Stimulated activated CD8-positive, alpha-beta memory T cell treated with anti-CD3 and anti-CD28 coated beads, Interleukin-2, amount 100 ng/mL, for 48 hours (primary cell): ENCODE measurements around the gene BSND.

Experiments
- DNase-seq, 2 donors: peaks; one replicate each; pipeline ENCODE4 v3.0.0-alpha.2; 2020; ENCODE audit warnings: low read depth in 2 of 2

BSND gene

GRCh38 chr1:54975356-54976108, 23.2 kb upstream of the BSND start:
- no peak for DNase-seq

GRCh38 chr1:54976747-54977146, 22.0 kb upstream of the BSND start:
- DNase-seq: no peak

GRCh38 chr1:54977533-54978297, 21.0 kb upstream of the BSND start:
- DNase-seq: no peak

GRCh38 chr1:54978528-54979326, 20.0 kb upstream of the BSND start:
- no peak for DNase-seq

- no peak for DNase-seq
Measured at GRCh38 chr1:54979327-54979891, 19.3 kb upstream of the BSND start.

- DNase-seq: no peak
Measured at GRCh38 chr1:54980046-54980527, 18.6 kb upstream of the BSND start.

GRCh38 chr1:54980528-54981241, 18.0 kb upstream of the BSND start, which contains the start of gene TMEM61:
TMEM61 (plus strand) TSS chr1:54980628; CDS start chr1:54981066, 438 bp downstream.
- DNase-seq: no peak

GRCh38 chr1:54981466-54981865, 17.3 kb upstream of the BSND start:
- DNase-seq: no peak

- no peak for DNase-seq
Measured at GRCh38 chr1:54982739-54983138, 16.0 kb upstream of the BSND start.

- DNase-seq: no peak
Measured at GRCh38 chr1:54984131-54984842, 14.4 kb upstream of the BSND start.

- no peak for DNase-seq
Measured at GRCh38 chr1:54985556-54985955, 13.2 kb upstream of the BSND start.

- DNase-seq: no peak
Measured at GRCh38 chr1:54986025-54986424, 12.7 kb upstream of the BSND start.

GRCh38 chr1:54986533-54986932, 12.2 kb upstream of the BSND start:
- DNase-seq: no peak

GRCh38 chr1:54987427-54987826, 11.3 kb upstream of the BSND start:
- DNase-seq: no peak

- no peak for DNase-seq
Measured at GRCh38 chr1:54987919-54988705, 10.6 kb upstream of the BSND start.

GRCh38 chr1:54988975-54989374, 9.8 kb upstream of the BSND start:
- no peak for DNase-seq

GRCh38 chr1:54989473-54989872, 9.3 kb upstream of the BSND start:
- DNase-seq: no peak

GRCh38 chr1:54989968-54990810, 8.5 kb upstream of the BSND start:
- DNase-seq: no peak

GRCh38 chr1:54990916-54991315, 7.8 kb upstream of the BSND start:
- no peak for DNase-seq
